C4-2B (cell line): ENCODE data around the gene TUBGCP2.

ENCODE experiments used
- H3K27ac ChIP-seq: fragments of 450-650 bp; 2 replicates; pipeline ENCODE4 v1.5.1; 2017
- ZFX ChIP-seq: fragments of 450-650 bp; IDR thresholded peaks from 2 replicates; pipeline ENCODE4 v1.6.1; 2017
- TF ChIP-seq, protein P1 (sequence below): fragments of 450-650 bp; conservative IDR thresholded peaks from 2 replicates; pipeline ENCODE4 v1.5.1; 2017; ENCODE audit warnings: mild to moderate bottlenecking

The TUBGCP2 gene

DNA sequence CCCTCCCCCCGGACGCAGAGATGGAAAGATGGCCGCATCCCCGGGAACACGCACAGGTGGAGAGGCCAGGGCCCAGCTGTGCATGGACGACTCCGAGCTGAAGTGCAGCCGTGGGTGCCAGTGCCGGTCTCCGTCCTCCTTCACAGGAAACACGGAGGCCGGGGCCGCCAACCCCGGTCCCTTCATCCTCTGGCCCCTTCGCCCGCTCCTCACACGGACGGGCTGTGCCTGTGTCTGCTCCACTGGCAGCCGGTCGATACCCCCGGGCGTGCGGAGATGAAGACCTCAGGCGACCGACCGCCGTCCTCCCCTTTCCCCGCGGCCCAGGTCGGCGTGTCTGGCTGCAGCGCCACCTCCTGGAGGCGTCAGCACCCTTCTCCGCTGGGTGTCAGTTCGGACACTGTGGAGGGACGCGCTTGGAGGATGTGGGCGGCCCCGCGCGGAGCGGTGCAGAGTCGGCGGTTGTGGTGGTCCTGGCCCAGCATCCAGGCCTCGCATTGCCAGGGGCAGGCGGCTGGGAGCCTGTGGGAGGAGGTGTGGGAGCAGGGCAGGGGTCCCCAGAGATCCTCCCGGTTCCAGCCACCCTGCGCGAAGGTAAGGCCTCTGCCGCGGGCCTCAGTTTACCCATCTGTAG, 9.9 kb upstream of the TUBGCP2 start:
- no peak for TF ChIP-seq ZFX
- TF ChIP-seq, protein P1, sequence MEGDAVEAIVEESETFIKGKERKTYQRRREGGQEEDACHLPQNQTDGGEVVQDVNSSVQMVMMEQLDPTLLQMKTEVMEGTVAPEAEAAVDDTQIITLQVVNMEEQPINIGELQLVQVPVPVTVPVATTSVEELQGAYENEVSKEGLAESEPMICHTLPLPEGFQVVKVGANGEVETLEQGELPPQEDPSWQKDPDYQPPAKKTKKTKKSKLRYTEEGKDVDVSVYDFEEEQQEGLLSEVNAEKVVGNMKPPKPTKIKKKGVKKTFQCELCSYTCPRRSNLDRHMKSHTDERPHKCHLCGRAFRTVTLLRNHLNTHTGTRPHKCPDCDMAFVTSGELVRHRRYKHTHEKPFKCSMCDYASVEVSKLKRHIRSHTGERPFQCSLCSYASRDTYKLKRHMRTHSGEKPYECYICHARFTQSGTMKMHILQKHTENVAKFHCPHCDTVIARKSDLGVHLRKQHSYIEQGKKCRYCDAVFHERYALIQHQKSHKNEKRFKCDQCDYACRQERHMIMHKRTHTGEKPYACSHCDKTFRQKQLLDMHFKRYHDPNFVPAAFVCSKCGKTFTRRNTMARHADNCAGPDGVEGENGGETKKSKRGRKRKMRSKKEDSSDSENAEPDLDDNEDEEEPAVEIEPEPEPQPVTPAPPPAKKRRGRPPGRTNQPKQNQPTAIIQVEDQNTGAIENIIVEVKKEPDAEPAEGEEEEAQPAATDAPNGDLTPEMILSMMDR = peak; percentile 88
- peak overlapping the region; percentile 20; the same call in 1 of the 2 replicates for H3K27ac ChIP-seq

DNA sequence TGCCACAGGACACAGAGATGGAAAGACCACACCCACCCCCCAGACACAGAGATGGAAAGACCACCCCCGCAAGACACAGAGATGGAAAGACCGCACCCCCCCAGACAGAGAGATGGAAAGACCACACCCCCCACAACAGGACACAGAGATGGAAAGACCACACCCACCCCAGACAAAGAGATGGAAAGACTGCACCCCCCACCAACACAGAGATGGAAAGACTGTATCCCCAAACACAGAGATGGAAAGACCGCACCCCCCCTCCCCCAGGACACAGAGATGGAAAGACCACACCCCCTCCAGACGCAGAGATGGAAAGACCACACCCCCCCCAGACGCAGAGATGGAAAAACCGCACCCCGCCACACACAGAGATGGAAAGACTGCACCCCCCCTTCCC, 8.1 kb upstream of the TUBGCP2 start:
- no peak overlapping the region for H3K27ac ChIP-seq
- TF ChIP-seq ZFX = no peak
- TF ChIP-seq, protein P1 = no peak

DNA sequence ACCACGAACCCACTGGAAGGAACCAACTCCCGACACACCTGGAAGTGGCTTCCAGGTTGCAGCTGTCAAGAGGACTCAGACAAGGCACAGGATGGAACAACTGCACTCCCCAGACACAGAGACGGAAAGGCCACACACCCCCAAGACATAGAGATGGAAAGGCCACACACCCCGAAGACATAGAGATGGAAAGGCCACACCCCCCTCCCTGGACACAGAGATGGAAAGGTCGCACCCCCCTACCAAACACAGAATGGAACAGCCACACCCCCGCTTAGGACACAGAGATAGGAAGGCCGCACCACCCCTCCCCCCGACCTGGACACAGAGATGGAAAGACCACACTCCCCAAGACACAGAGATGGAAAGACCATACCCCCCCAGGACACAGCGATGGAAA, 7.6 kb upstream of the TUBGCP2 start:
- TF ChIP-seq ZFX = no peak
- TF ChIP-seq, protein P1 = no peak
- no peak overlapping the region for H3K27ac ChIP-seq

DNA sequence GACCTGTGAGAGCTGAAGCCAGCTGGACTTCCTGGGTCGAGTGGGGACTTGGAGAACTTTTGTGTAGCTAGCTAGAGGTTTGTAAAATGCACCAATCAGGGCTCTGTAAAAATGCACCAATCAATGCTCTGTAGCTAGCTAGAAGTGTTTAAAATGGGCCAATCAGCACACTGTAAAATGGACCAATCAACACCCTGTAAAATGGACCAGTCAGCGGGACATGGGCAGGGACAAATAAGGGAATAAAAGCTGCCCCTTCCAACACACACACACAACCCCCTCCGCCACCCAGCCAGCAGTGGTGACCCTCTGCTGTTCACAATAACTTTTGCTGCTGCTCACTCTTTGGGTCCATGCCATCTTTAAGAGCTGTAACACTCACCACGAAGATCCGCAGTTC, 7.2 kb upstream of the TUBGCP2 start:
- no peak overlapping the region for H3K27ac ChIP-seq
- TF ChIP-seq, protein P1 = no peak
- no peak for TF ChIP-seq ZFX

DNA sequence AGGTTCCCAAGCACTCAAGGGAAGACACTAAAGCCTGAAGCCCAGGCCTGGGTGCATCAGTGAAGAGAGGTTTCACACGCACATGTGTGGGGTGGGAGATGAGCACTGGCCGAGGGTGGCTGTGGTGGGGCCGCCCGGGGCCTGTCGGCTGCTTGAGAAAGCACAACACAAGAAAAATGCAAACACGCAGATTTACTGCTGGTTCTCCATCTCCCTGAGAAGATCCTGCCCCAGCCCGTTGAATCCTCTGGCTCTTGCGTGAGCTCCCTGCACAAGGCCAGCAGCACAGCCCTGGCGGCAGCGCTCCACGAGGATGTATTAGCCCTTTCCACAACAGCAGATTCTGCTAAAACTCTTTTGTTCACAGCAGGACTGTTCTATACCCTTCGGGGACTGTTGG, 6.2 kb upstream of the TUBGCP2 start:
- no peak overlapping the region for H3K27ac ChIP-seq
- no peak for TF ChIP-seq ZFX
- TF ChIP-seq, protein P1 = no peak

DNA sequence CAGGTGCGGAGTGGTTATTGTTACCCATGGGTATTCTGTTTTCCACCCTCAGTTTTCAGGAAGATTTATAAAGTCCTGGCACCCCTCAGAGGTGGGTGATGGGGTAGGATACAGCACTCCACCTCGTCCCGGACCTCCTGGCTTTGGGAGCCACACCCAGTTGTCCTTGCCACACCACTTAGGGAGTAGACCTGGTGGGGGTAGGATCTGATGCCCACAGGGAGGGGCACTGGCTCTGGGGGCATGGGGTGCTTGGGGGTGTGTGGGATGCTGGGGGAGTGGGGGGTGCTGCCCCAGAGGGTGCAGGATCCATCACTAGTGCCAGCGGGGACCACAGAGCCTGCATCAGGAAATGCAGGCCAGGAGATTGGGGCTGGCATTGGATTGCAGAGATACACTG, 4.5 kb upstream of the TUBGCP2 start:
- peak overlapping the region; percentile 5; the same call in 1 of the 2 replicates for H3K27ac ChIP-seq
- no peak for TF ChIP-seq ZFX
- TF ChIP-seq, protein P1 = no peak

DNA sequence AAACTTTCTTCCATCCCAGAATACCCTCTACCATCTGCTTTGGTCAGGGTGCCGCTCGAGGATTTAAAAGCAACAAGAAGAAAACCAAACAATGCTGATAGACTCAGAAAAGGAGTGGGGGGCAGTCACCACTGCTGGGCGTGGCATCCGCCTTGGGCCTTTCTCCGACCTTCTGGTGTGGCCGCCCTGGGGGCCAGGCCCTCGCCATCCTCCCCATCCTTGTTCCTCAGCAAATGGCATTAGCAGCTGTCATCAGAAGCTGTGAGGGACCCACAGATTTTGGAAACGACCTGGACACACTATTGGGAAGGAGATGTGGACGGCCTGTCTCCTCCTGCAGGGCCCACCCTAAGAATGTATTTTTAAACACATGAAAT, 4.1 kb upstream of the TUBGCP2 start:
- no peak overlapping the region; the same call in 1 of the 2 replicates for H3K27ac ChIP-seq
- no peak for TF ChIP-seq ZFX
- TF ChIP-seq, protein P1 = no peak
